ENCODE data around the gene PUS7.
"Not testable (repeated sequence)": the region's sequence is repeated elsewhere in the genome, so short reads cannot be mapped to it uniquely, and the experiment has no call there.

- TF ChIP-seq EZH2 (IDR thresholded peaks at IDR 0.05; ENCODE audit: borderline replicate concordance, low read depth, low read length, severe bottlenecking); CTCF (IDR thresholded peaks at IDR 0.05; ENCODE audit: extremely low read depth in 1 of 2, insufficient read depth in 1 of 2, low read depth in 1 of 2, low read length in 2 of 2): not testable (repeated sequence)
These were observed 84.7 kb downstream of the PUS7 start for GRCh38 chr7:105437356-105437755.

Measured in endothelial cell of umbilical vein (primary cell).